SU-DHL-6 (cell line): ENCODE results near the gene CDH3.

ENCODE experiments used
- H2AFZ ChIP-seq: fragments of 200-600 bp; sonication (generic); 2 replicates; pipeline ENCODE4 v1.6.1; 2014; ENCODE audit warnings: low read depth, mild to moderate bottlenecking, moderate library complexity, mixed read lengths, antibody characterized with exemption, low read length; ENCODE audit not compliant: severe bottlenecking
- H3F3A ChIP-seq: fragments of 200-600 bp; shearing (Covaris generic); 2 replicates; pipeline ENCODE4 v1.6.0; 2016; ENCODE audit warnings: antibody characterized with exemption, mild to moderate bottlenecking; ENCODE audit not compliant: insufficient read depth
- H3K27ac ChIP-seq: fragments of 200-600 bp; sonication (generic); 2 replicates; pipeline ENCODE4 v1.5.1; 2016; ENCODE audit warnings: low read depth, mild to moderate bottlenecking, low read length, moderate library complexity, mixed read lengths
- H3K27me3 ChIP-seq: fragments of 200-600 bp; sonication (generic), shearing (Covaris generic); 2 replicates; pipeline ENCODE4 v1.6.0; 2014; ENCODE audit warnings: mild to moderate bottlenecking, low read length
- H3K36me3 ChIP-seq: fragments of 200-600 bp; sonication (generic); 2 replicates; pipeline ENCODE4 v1.6.1; 2014; ENCODE audit warnings: mild to moderate bottlenecking, low read length, mixed read lengths
- H3K4me2 ChIP-seq: fragments of 300-600, 200-600 bp; shearing (Covaris generic), sonication (generic); 2 replicates; pipeline ENCODE4 v1.6.0; 2014; ENCODE audit warnings: low read length, low read depth, mild to moderate bottlenecking; ENCODE audit not compliant: poor library complexity, severe bottlenecking
- H3K4me3 ChIP-seq: fragments of 200-600 bp; sonication (generic); 2 replicates; pipeline ENCODE4 v1.5.1; 2014; ENCODE audit warnings: antibody characterized with exemption, low read length, mild to moderate bottlenecking, mixed read lengths; ENCODE audit not compliant: insufficient read depth, poor library complexity, severe bottlenecking
- H3K79me2 ChIP-seq: fragments of 200-600 bp; sonication (generic); 2 replicates; pipeline ENCODE4 v1.6.1; 2014; ENCODE audit warnings: mild to moderate bottlenecking, low read length, moderate library complexity; ENCODE audit not compliant: insufficient read depth
- H3K9ac ChIP-seq: fragments of 200-600 bp; sonication (generic); 2 replicates; pipeline ENCODE4 v1.7.0; 2014; ENCODE audit warnings: mild to moderate bottlenecking, low read length
- H3K9me2 ChIP-seq: fragments of 200-600 bp; sonication (generic); replicated peaks from 2 replicates; pipeline ENCODE4 v1.6.1; 2014; ENCODE audit warnings: low read length; ENCODE audit not compliant: insufficient read depth
- H3K9me3 ChIP-seq: fragments of 200-600 bp; sonication (generic); 2 replicates; pipeline ENCODE4 v1.6.1; 2014; ENCODE audit warnings: low read length, mixed read lengths; ENCODE audit not compliant: insufficient read depth
- H4K20me1 ChIP-seq: fragments of 200-600 bp; sonication (generic); 2 replicates; pipeline ENCODE4 v1.6.1; 2014; ENCODE audit warnings: low read depth, mild to moderate bottlenecking, antibody characterized with exemption, low read length, moderate library complexity, mixed read lengths
- EZH2phosphoT487 ChIP-seq: fragments of 200-600 bp; sonication (generic), shearing (Covaris generic); conservative IDR thresholded peaks from 2 replicates; pipeline ENCODE4 v1.6.1; 2018; ENCODE audit warnings: mild to moderate bottlenecking, antibody characterized with exemption, low read length, moderate library complexity, mixed read lengths
- TF ChIP-seq, protein P1 (sequence below): fragments of 200-600 bp; sonication (generic); IDR thresholded peaks from one replicate; pipeline ENCODE4 v1.5.1; 2017; ENCODE audit warnings: antibody characterized with exemption, mild to moderate bottlenecking, low read length, moderate library complexity; ENCODE audit not compliant: insufficient read depth, poor library complexity, severe bottlenecking

CDH3 gene

GRCh38 chr16:68644715-68645493 is at the start of gene CDH3:
TSS of gene CDH3 (plus strand) at chr16:68645310. CDS start at chr16:68645380, 70 bp downstream.
- no peaks in the 10 kb centered on the region for H3K9me3 ChIP-seq
- no peak within 1 kb of the TSS for H3K4me2 ChIP-seq
- no peak within 1 kb of the TSS for H2AFZ ChIP-seq
- no peaks in the 10 kb centered on the region for H3F3A ChIP-seq
- no peak within 1 kb of the TSS for H3K9ac ChIP-seq
- H3K27ac ChIP-seq = no peak within 1 kb of the TSS
- H3K4me3 ChIP-seq = no peak within 1 kb of the TSS
- no peaks in the 10 kb centered on the region for H3K27me3 ChIP-seq
- no peaks in the 10 kb centered on the region for H4K20me1 ChIP-seq
- no peaks in the 10 kb centered on the region for H3K79me2 ChIP-seq
- TF ChIP-seq, protein P1, sequence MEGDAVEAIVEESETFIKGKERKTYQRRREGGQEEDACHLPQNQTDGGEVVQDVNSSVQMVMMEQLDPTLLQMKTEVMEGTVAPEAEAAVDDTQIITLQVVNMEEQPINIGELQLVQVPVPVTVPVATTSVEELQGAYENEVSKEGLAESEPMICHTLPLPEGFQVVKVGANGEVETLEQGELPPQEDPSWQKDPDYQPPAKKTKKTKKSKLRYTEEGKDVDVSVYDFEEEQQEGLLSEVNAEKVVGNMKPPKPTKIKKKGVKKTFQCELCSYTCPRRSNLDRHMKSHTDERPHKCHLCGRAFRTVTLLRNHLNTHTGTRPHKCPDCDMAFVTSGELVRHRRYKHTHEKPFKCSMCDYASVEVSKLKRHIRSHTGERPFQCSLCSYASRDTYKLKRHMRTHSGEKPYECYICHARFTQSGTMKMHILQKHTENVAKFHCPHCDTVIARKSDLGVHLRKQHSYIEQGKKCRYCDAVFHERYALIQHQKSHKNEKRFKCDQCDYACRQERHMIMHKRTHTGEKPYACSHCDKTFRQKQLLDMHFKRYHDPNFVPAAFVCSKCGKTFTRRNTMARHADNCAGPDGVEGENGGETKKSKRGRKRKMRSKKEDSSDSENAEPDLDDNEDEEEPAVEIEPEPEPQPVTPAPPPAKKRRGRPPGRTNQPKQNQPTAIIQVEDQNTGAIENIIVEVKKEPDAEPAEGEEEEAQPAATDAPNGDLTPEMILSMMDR = no peak
- no peak for TF ChIP-seq EZH2phosphoT487
- H3K36me3 ChIP-seq = no peaks in the 10 kb centered on the region
- H3K9me2 ChIP-seq = no peaks in the 10 kb centered on the region

GRCh38 chr16:68596266-68596665 is 48.8 kb upstream of the CDH3 start:
- TF ChIP-seq EZH2phosphoT487 = no peak
- TF ChIP-seq, protein P1 = no peak
- Histone ChIP-seq H3K27ac (no peak overlapping the region), H3K27me3 (no peaks in the 10 kb centered on the region), H3K4me3 (no peak overlapping the region), H4K20me1 (no peaks in the 10 kb centered on the region), H3K9me3 (no peaks in the 10 kb centered on the region), H3F3A (no peaks in the 10 kb centered on the region), H3K79me2 (no peaks in the 10 kb centered on the region), H3K36me3 (no peaks in the 10 kb centered on the region), H3K4me2 (no peak overlapping the region), H2AFZ (no peak overlapping the region), H3K9me2 (no peaks in the 10 kb centered on the region), H3K9ac (no peak overlapping the region)

GRCh38 chr16:68599586-68599985 is 45.5 kb upstream of the CDH3 start:
- no peaks in the 10 kb centered on the region for H3K27me3 ChIP-seq
- no peak overlapping the region for H3K4me2 ChIP-seq
- H3K9me2 ChIP-seq = no peaks in the 10 kb centered on the region
- TF ChIP-seq, protein P1 = no peak
- TF ChIP-seq EZH2phosphoT487 = no peak
- H3F3A ChIP-seq = no peaks in the 10 kb centered on the region
- H4K20me1 ChIP-seq = no peaks in the 10 kb centered on the region
- no peaks in the 10 kb centered on the region for H3K79me2 ChIP-seq
- H3K9me3 ChIP-seq = no peaks in the 10 kb centered on the region
- H3K36me3 ChIP-seq = no peaks in the 10 kb centered on the region
- H3K4me3 ChIP-seq = no peak overlapping the region
- no peak overlapping the region for H2AFZ ChIP-seq
- H3K27ac ChIP-seq = no peak overlapping the region
- no peak overlapping the region for H3K9ac ChIP-seq
